H9 (cell line): ENCODE data around the gene LRG1. TPM values are rescaled to one million over a fixed set of nuclear protein-coding genes. Genes with fewer than 3 reads are reported as not detected.

ENCODE experiments used
- DNase-seq: peaks from one replicate; pipeline ENCODE4 v3.0.0-alpha.2; 2017
- H2AFZ ChIP-seq: one replicate; pipeline ENCODE4 v1.6.1; 2013; ENCODE audit warnings: mild to moderate bottlenecking, low read length, control low read depth, moderate library complexity
- H2AK5ac ChIP-seq: 2 replicates; pipeline ENCODE4 v1.6.1; 2013; ENCODE audit warnings: low read length, control low read depth, mixed read lengths; ENCODE audit not compliant: insufficient read length
- H2BK120ac ChIP-seq: one replicate; pipeline ENCODE4 v1.6.1; 2013; ENCODE audit warnings: low read depth, mild to moderate bottlenecking, low read length, control low read depth, inconsistent platforms; ENCODE audit not compliant: poor library complexity, severe bottlenecking
- H2BK12ac ChIP-seq: 2 replicates; pipeline ENCODE4 v1.6.1; 2013; ENCODE audit warnings: low read length, control low read depth, mixed read lengths, low read depth; ENCODE audit not compliant: insufficient read length
- H2BK15ac ChIP-seq: 2 replicates; pipeline ENCODE4 v1.6.1; 2013; ENCODE audit warnings: low read depth, low read length, control low read depth
- H2BK20ac ChIP-seq: one replicate; pipeline ENCODE4 v1.6.1; 2013; ENCODE audit warnings: low read depth, mild to moderate bottlenecking, low read length, control low read depth, inconsistent platforms; ENCODE audit not compliant: poor library complexity, severe bottlenecking
- H2BK5ac ChIP-seq: 2 replicates; pipeline ENCODE4 v1.6.1; 2013; ENCODE audit warnings: low read length, control low read depth, mixed read lengths; ENCODE audit not compliant: insufficient read length
- H3K14ac ChIP-seq: 2 replicates; pipeline ENCODE4 v1.6.1; 2013; ENCODE audit warnings: low read length, control low read depth; ENCODE audit not compliant: insufficient read depth
- H3K18ac ChIP-seq: 2 replicates; pipeline ENCODE4 v1.6.1; 2013; ENCODE audit warnings: low read depth, mild to moderate bottlenecking, mixed read lengths, low read length, control low read depth; ENCODE audit not compliant: insufficient read length
- H3K23ac ChIP-seq: 2 replicates; pipeline ENCODE4 v1.6.1; 2013; ENCODE audit warnings: low read length, control low read depth, mixed read lengths, low read depth; ENCODE audit not compliant: insufficient read length
- H3K23me2 ChIP-seq: 2 replicates; pipeline ENCODE4 v1.6.1; 2013; ENCODE audit warnings: low read depth, mild to moderate bottlenecking, mixed read lengths, low read length, control low read depth; ENCODE audit not compliant: insufficient read length, poor library complexity, severe bottlenecking
- H3K27ac ChIP-seq: 2 replicates; pipeline ENCODE4 v1.5.1; 2013; ENCODE audit warnings: low read length, control low read depth, mixed read lengths, low read depth; ENCODE audit not compliant: insufficient read length
- H3K27me3 ChIP-seq: 2 replicates; pipeline ENCODE4 v1.6.1; 2013; ENCODE audit warnings: low read length, control low read depth, inconsistent platforms; ENCODE audit not compliant: insufficient read depth
- H3K4ac ChIP-seq: 2 replicates; pipeline ENCODE4 v1.6.1; 2013; ENCODE audit warnings: low read depth, mild to moderate bottlenecking, control low read depth, inconsistent platforms, low read length, moderate library complexity
- H3K4me1 ChIP-seq: 2 replicates; pipeline ENCODE4 v1.6.1; 2013; ENCODE audit warnings: low read length, control low read depth, inconsistent platforms; ENCODE audit not compliant: insufficient read depth
- H3K4me2 ChIP-seq: 2 replicates; pipeline ENCODE4 v1.6.1; 2013; ENCODE audit warnings: low read length, control low read depth, mixed read lengths; ENCODE audit not compliant: insufficient read length, insufficient read depth
- H3K56ac ChIP-seq: 2 replicates; pipeline ENCODE4 v1.6.1; 2013; ENCODE audit warnings: low read depth, mild to moderate bottlenecking, mixed read lengths, low read length, control low read depth; ENCODE audit not compliant: insufficient read length
- H3K79me1 ChIP-seq: 2 replicates; pipeline ENCODE4 v1.6.1; 2013; ENCODE audit warnings: low read depth, mild to moderate bottlenecking, moderate library complexity, low read length, control low read depth, inconsistent platforms; ENCODE audit not compliant: insufficient read depth, poor library complexity, severe bottlenecking
- H3K79me2 ChIP-seq: 2 replicates; pipeline ENCODE4 v1.6.1; 2013; ENCODE audit warnings: low read length, control low read depth, inconsistent platforms; ENCODE audit not compliant: insufficient read depth
- H3K9ac ChIP-seq: 2 replicates; pipeline ENCODE4 v1.6.1; 2013; ENCODE audit warnings: low read length, control low read depth, mixed read lengths; ENCODE audit not compliant: insufficient read length; ENCODE audit errors: extremely low read depth
- H3K9me3 ChIP-seq: one replicate; pipeline ENCODE4 v1.6.1; 2013; ENCODE audit warnings: low read depth, low read length, inconsistent platforms; ENCODE audit not compliant: control insufficient read depth
- H3T11ph ChIP-seq: one replicate; pipeline ENCODE4 v1.6.1; 2013; ENCODE audit warnings: mild to moderate bottlenecking, low read length, control low read depth, inconsistent platforms
- H4K20me1 ChIP-seq: one replicate; pipeline ENCODE4 v1.6.1; 2013; ENCODE audit not compliant: control insufficient read depth, insufficient read length, insufficient read depth
- H4K5ac ChIP-seq: 2 replicates; pipeline ENCODE4 v1.6.1; 2013; ENCODE audit warnings: low read depth, mild to moderate bottlenecking, mixed read lengths, low read length, control low read depth; ENCODE audit not compliant: insufficient read length
- H4K8ac ChIP-seq: replicated peaks from 2 replicates; pipeline ENCODE4 v1.6.1; 2013; ENCODE audit warnings: low read length, control low read depth, mixed read lengths, low read depth; ENCODE audit not compliant: insufficient read length
- H4K91ac ChIP-seq: 2 replicates; pipeline ENCODE4 v1.6.1; 2013; ENCODE audit warnings: low read depth, mild to moderate bottlenecking, moderate library complexity, mixed read lengths, low read length, control low read depth; ENCODE audit not compliant: insufficient read length
- H3K27ac Mint-ChIP-seq, 3 experiments: 2 replicates in 2 of 3; 3 replicates in 1 of 3; pipeline ENCODE4 v1.8.0; 2020 to 2021; ENCODE audit warnings: mixed read lengths in 3 of 3, mild to moderate bottlenecking in 1 of 3, moderate library complexity in 1 of 3
- H3K27me3 Mint-ChIP-seq: 2 replicates; pipeline ENCODE4 v1.8.0; 2021; ENCODE audit warnings: low read depth, mild to moderate bottlenecking, moderate library complexity, mixed read lengths
- H3K36me3 Mint-ChIP-seq, 3 experiments: 2 replicates in 2 of 3; 3 replicates in 1 of 3; pipeline ENCODE4 v1.8.0; 2020 to 2021; ENCODE audit warnings: low read depth in 3 of 3, mixed read lengths in 3 of 3; ENCODE audit not compliant: insufficient read depth in 1 of 3
- H3K4me1 Mint-ChIP-seq, 2 experiments: 2 replicates each; pipeline ENCODE4 v1.8.0; 2020; ENCODE audit warnings: mixed read lengths in 2 of 2
- H3K4me3 Mint-ChIP-seq, 2 experiments: 2 replicates in 1 of 2; 3 replicates in 1 of 2; pipeline ENCODE4 v1.8.0; 2020 to 2021; ENCODE audit warnings: mild to moderate bottlenecking in 2 of 2, mixed read lengths in 2 of 2, moderate library complexity in 1 of 2
- H3K9me3 Mint-ChIP-seq, 2 experiments: 2 replicates in 1 of 2; 3 replicates in 1 of 2; pipeline ENCODE4 v1.8.0; 2020; ENCODE audit warnings: mild to moderate bottlenecking in 2 of 2, mixed read lengths in 2 of 2, moderate library complexity in 1 of 2
- CTCF ChIP-seq: fragments of 200-600 bp; sonication (generic); conservative IDR thresholded peaks from 3 replicates; pipeline ENCODE4 v1.8.0; 2021; ENCODE audit warnings: antibody characterized with exemption, mild to moderate bottlenecking
- WGBS: extraction: QIAGEN DNeasy Blood & Tissue Kit; methylation state at CpG from one replicate; pipeline ENCODE4 v1.1.7; 2013; ENCODE audit warnings: missing lambda C conversion rate, low lambda C conversion rate, mixed read lengths; ENCODE audit not compliant: insufficient read length; ENCODE audit errors: extremely low coverage; 5-methylcytosine and 5-hydroxymethylcytosine counted together
- total RNA-seq: library from RNA; stranded (reverse); gene quantifications from 2 replicates; pipeline ENCODE4 v1.2.1, GENCODE V29; 2021

LRG1 gene
- total RNA-seq, 1 experiment from 2014 or later = 0.24 TPM

DNA sequence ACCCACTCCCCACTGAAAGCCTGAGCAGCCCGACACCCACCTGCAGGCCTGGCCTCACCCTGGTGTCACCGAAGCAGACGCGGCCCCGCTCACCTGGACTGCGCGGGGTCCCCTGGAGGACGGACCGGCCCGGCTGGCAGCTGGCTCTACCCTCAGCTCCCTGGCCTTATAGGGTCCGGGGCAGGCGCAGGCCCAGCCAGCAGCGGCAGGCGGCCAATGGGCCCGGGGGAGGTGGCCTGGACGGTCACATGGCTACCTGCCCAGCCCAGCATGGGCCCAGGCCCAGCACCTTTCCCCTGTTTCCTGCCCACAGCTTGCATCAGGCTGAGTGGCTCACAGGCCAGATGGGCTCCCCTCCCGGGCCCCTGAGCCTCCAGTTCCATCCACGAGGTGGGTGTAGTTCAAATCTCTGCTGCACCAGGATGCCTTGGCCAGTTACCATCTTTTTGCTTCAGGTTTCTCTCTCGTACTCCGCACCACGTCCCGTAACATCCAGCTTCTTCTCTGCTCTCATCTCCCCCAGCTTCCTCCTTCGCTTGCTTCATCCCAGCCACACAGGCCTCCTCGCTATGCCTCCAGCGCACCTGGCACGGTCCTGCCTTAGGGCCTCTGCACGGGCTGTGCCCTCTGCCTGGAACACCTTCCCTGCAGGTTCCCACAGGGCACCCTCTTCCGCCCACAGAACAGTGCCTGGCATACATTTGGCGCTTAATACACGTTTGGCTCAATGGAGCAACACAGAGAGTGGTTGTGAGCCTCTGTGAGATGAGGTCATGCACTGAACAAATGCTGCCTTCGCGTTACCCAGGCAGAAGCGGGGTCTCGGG, 21.3 kb downstream of the LRG1 start, which contains the start of gene PLIN4:
TSS of gene PLIN4 (minus strand) at position 142 of the 827 bp plus-strand sequence. CDS start 214 bp downstream, outside the sequence.
- Histone ChIP-seq H3T11ph (no peak within 1 kb of the TSS), H4K5ac (peak within 1 kb of the TSS; percentile 12), H4K20me1 (no peaks in the 10 kb centered on the region), H3K4me1 (no peaks in the 10 kb centered on the region), H2AFZ (no peak within 1 kb of the TSS), H3K18ac (no peak within 1 kb of the TSS), H3K79me1 (no peaks in the 10 kb centered on the region), H2BK20ac (no peak within 1 kb of the TSS), H3K9me3 (no peaks in the 10 kb centered on the region), H3K14ac (no peak within 1 kb of the TSS; the same call in 1 of the 2 replicates), H2BK5ac (peak within 1 kb of the TSS; percentile 8), H3K4ac (no peak within 1 kb of the TSS), H2AK5ac (no peak within 1 kb of the TSS), H2BK120ac (no peak within 1 kb of the TSS), H4K8ac (no peak within 1 kb of the TSS), H3K9ac (no peak within 1 kb of the TSS), H4K91ac (no peak within 1 kb of the TSS), H3K56ac (no peak within 1 kb of the TSS), H3K27ac (no peak within 1 kb of the TSS), H3K23ac (no peak within 1 kb of the TSS), H2BK15ac (peak within 1 kb of the TSS; percentile 59; the same call in 1 of the 2 replicates), H3K79me2 (no peaks in the 10 kb centered on the region), H3K27me3 (peaks cover 2% of the 10 kb centered on the region; the same call in 1 of the 2 replicates), H3K4me2 (no peak within 1 kb of the TSS), H2BK12ac (no peak within 1 kb of the TSS), H3K23me2 (no peaks in the 10 kb centered on the region)
- H3K36me3 Mint-ChIP-seq = no peaks in the 10 kb centered on the region
- H3K27me3 Mint-ChIP-seq = peaks cover 64% of the 10 kb centered on the region
- H3K9me3 Mint-ChIP-seq = 0 out of 5 replicates have a peak, but pooled peaks cover 0 to 2% of the 10 kb centered on the region in 2 experiments
- peak; percentile 68 for DNase-seq
- WGBS = no CpG with 5 or more reads among the region's 34 CpGs
- peaks cover 3 to 7% of the 10 kb centered on the region in 2 experiments; a peak in 3 of 4 replicates for H3K4me1 Mint-ChIP-seq
- H3K4me3 Mint-ChIP-seq = no peak within 1 kb of the TSS
- H3K27ac Mint-ChIP-seq = peak within 1 kb of the TSS in 2 of 3 experiments; percentile 9 to 32; a peak in 2 of 7 replicates
- no peak for TF ChIP-seq CTCF
